Left lung (tissue), 10 donors: ENCODE results near the gene NEK5. TPM values are rescaled to one million over a fixed set of nuclear protein-coding genes. Genes with fewer than 3 reads are reported as not detected.
"Not testable (repeated sequence)": the region's sequence is repeated elsewhere in the genome, so short reads cannot be mapped to it uniquely, and the experiment has no call there.

Source experiments
- ATAC-seq: fragments of 200-7000 bp; cut with Tn5 transposase; one replicate; pipeline ENCODE4 v1.9.1; 2020; ENCODE audit warnings: moderate library complexity
- DNase-seq, 4 donors: peaks; one replicate each; pipeline ENCODE4 v3.0.0-alpha.2; 2013 to 2020
- H3K27ac ChIP-seq, 2 donors: fragments of 200-600 bp; sonication (generic) in 1 of 2; one replicate each; pipeline versions ENCODE4 v1.5.0 to v1.8.0; 2020 to 2021
- H3K27me3 ChIP-seq, 2 donors: fragments of 200-600 bp; sonication (generic) in 1 of 2; one replicate each; pipeline versions ENCODE4 v1.5.0 to v1.8.0; 2020 to 2021
- H3K36me3 ChIP-seq, 2 donors: fragments of 200-600 bp; sonication (generic) in 1 of 2; one replicate each; pipeline versions ENCODE4 v1.5.0 to v1.8.0; 2020 to 2021
- H3K4me1 ChIP-seq, 2 donors: fragments of 200-600 bp; one replicate each; pipeline ENCODE4 v1.8.0; 2021
- H3K4me3 ChIP-seq, 2 donors: fragments of 200-600 bp; sonication (generic) in 1 of 2; one replicate each; pipeline versions ENCODE4 v1.5.0 to v1.8.0; 2020 to 2021; ENCODE audit warnings: mild to moderate bottlenecking in 1 of 2
- H3K9me3 ChIP-seq, 2 donors: fragments of 200-600 bp; sonication (generic) in 1 of 2; one replicate each; pipeline versions ENCODE4 v1.5.0 to v1.8.0; 2020 to 2021
- intact Hi-C, 2 donors: fragments of 100-400 bp; cut with DNase I; formaldehyde crosslinking; loops; one replicate each; pipeline versions ENCODE4 v1.11.2 to v1.14.2; 2022
- polyA plus RNA-seq, 6 donors: library from polyadenylated mRNA; unstranded; fragments of 120-200 nt; gene quantifications; one replicate each; pipeline ENCODE4 v1.2.1, GENCODE V29; 2013; ENCODE audit not compliant: insufficient read length in 6 of 6
- total RNA-seq, 2 donors: library from RNA; stranded (reverse); fragmentation: NEBNext Ultra II Directional; extraction: Animal tissue kit (Norgen Biotek cat#: 25700); gene quantifications; one replicate each; pipeline ENCODE4 v1.2.1, GENCODE V29; 2021
- TF ChIP-seq, protein P1 (sequence below), 2 donors: fragments of 200-600 bp; sonication (generic) in 1 of 2; IDR thresholded peaks; one replicate each; pipeline versions ENCODE4 v1.5.0 to v1.8.0; 2021; ENCODE audit warnings: antibody characterized with exemption in 2 of 2
- donor health status: DM: no; HTN: yes; CAD: no.
- donor health status: DM: no; HTN: no; CAD: no.

Gene NEK5
- total and polyA plus RNA-seq, 8 donors: 0.41 to 6.9 (median 4.7) TPM

DNA sequence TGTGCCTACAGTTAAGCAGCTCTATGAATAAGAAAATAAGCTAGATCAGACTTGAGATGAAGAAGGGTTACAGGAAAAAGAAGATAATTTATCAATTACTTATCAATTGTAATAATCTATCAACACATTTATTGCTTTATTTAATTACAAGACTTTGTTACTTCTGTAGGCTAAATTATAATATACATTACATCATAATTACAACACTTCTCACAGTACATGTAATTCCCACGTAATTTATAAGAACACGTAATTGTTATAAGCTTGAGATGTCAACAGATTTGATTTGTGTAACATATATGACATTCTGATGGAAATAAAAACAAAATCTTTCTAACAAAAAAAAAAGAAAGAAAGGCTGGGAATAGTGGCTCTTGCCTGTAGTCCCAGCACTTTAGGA, 36.8 kb downstream of the NEK5 start:
- no peak overlapping the region for H3K27ac ChIP-seq
- TF ChIP-seq, protein P1, sequence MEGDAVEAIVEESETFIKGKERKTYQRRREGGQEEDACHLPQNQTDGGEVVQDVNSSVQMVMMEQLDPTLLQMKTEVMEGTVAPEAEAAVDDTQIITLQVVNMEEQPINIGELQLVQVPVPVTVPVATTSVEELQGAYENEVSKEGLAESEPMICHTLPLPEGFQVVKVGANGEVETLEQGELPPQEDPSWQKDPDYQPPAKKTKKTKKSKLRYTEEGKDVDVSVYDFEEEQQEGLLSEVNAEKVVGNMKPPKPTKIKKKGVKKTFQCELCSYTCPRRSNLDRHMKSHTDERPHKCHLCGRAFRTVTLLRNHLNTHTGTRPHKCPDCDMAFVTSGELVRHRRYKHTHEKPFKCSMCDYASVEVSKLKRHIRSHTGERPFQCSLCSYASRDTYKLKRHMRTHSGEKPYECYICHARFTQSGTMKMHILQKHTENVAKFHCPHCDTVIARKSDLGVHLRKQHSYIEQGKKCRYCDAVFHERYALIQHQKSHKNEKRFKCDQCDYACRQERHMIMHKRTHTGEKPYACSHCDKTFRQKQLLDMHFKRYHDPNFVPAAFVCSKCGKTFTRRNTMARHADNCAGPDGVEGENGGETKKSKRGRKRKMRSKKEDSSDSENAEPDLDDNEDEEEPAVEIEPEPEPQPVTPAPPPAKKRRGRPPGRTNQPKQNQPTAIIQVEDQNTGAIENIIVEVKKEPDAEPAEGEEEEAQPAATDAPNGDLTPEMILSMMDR (IDR thresholded peaks at IDR 0.05): no peak
- no peaks in the 10 kb centered on the region for H3K27me3 ChIP-seq
- intact Hi-C loops: no loop called here
- no peaks in the 10 kb centered on the region for H3K36me3 ChIP-seq
- DNase-seq (no peak), ATAC-seq (no peak)
- no peaks in the 10 kb centered on the region for H3K4me1 ChIP-seq
- H3K9me3 ChIP-seq: no peaks in the 10 kb centered on the region
- no peak overlapping the region for H3K4me3 ChIP-seq

DNA sequence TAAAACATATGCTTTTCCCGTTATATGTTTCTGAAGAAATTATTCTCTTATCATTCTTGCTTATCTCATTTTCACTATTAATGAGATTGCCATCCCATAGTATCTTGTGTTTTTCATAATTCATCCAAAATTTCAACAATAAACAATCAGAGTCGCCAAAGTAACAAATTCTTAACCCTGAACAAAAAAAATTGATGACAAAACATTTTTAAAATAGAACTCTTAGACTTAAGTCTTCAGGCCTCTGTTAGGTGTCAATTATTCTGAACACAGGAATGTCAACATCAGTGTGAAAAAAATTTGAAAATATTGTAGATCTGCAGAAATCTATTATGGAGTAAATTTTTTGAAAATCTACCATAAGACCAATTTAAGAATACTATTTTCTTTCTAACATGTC, 37.4 kb downstream of the NEK5 start:
- Histone ChIP-seq H3K4me3 (no peak overlapping the region), H3K36me3 (no peaks in the 10 kb centered on the region), H3K27ac (no peak overlapping the region), H3K27me3 (no peaks in the 10 kb centered on the region), H3K9me3 (no peaks in the 10 kb centered on the region), H3K4me1 (no peaks in the 10 kb centered on the region)
- ATAC-seq (no peak), DNase-seq (no peak)
- intact Hi-C loops: no loop called here
- TF ChIP-seq, protein P1 (IDR thresholded peaks at IDR 0.05): no peak

DNA sequence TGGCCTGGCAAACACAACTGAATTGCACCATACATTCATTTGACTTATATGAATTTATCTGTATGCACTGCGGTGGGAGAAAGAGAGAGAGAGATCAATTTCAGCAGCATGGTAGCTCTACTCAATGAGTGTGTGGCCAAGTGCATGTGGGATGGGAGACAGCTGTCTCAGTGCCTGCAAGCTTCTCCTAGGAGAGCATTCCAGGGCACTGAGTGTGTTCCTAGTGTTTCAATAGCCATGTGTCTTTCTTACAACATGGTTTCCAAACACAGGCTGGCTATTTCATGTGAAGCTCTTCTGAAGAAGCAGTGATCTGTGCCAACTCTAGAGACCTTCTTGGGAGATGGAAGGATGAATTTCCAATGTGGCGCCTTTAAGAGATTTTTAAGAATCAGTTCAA, 43.5 kb downstream of the NEK5 start:
- peak in 2 of 4 donors; percentile 20 to 40 for DNase-seq
- Histone ChIP-seq H3K4me3 (no peak overlapping the region), H3K36me3 (no peaks in the 10 kb centered on the region), H3K27ac (no peak overlapping the region), H3K9me3 (no peaks in the 10 kb centered on the region), H3K4me1 (no peaks in the 10 kb centered on the region), H3K27me3 (no peaks in the 10 kb centered on the region)
- TF ChIP-seq, protein P1 (IDR thresholded peaks at IDR 0.05): no peak
- no peak for ATAC-seq
- intact Hi-C loops: no loop called here

GRCh38 chr13:52084981-52085380, 43.9 kb downstream of the NEK5 start:
- H3K9me3 ChIP-seq, H3K4me1 ChIP-seq, H3K36me3 ChIP-seq, H3K27ac ChIP-seq, H3K4me3 ChIP-seq, intact Hi-C loops, ATAC-seq, DNase-seq, H3K27me3 ChIP-seq: not testable (repeated sequence)

DNA sequence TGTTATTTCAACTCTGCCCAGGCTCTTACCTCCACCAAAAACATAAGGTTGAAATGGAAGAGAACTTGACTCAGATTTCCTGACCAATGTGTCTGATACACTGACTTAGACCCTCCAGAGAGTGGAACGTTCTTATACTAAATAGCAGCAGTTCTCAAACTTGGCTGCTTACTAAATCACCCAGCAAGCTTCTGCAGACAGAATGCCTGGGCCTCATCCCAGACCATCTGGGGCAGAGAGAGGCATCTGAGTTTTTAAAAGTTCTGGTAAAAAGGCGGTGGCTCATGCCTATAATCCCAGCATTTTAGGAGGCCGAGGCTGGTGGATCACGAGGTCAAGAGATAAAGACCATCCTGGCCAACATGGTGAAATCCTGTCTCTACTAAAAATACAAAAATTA, 46.3 kb downstream of the NEK5 start:
- H3K4me1 ChIP-seq: no peaks in the 10 kb centered on the region
- TF ChIP-seq, protein P1 (IDR thresholded peaks at IDR 0.05): no peak
- intact Hi-C loops: no loop called here
- ATAC-seq (no peak), DNase-seq (no peak)
- no peak overlapping the region for H3K4me3 ChIP-seq
- H3K36me3 ChIP-seq: no peaks in the 10 kb centered on the region
- H3K9me3 ChIP-seq: no peaks in the 10 kb centered on the region
- no peak overlapping the region for H3K27ac ChIP-seq
- H3K27me3 ChIP-seq: no peaks in the 10 kb centered on the region

- H3K4me1 ChIP-seq, H3K27ac ChIP-seq, DNase-seq, ATAC-seq, intact Hi-C loops, H3K27me3 ChIP-seq, H3K9me3 ChIP-seq, H3K4me3 ChIP-seq, H3K36me3 ChIP-seq: not testable (repeated sequence)
These were observed 49.0 kb downstream of the NEK5 start for GRCh38 chr13:52079891-52080290.
